K562 (cell line): Measurements from ENCODE around the gene GRPEL2. TPM values are rescaled to one million over a fixed set of nuclear protein-coding genes. Genes with fewer than 3 reads are reported as not detected.

Experiments used
- ATAC-seq: fragments of 200-7000 bp; cut with Tn5 transposase; 3 replicates; pipeline ENCODE4 v1.9.1; 2020; ENCODE audit warnings: moderate library complexity
- BruUV-seq: library from RNA; stranded (reverse); fragments of 400-500 nt; replicated peaks from 2 replicates; lab custom pipeline; 2021; lab: Mats Ljungman, UMichigan
- CTCF ChIA-PET: fragments of 300-600 bp; formaldehyde crosslinking; extraction: SDS; loops from one replicate; lab custom pipeline; 2021; ENCODE audit warnings: low intra/inter-chr PET ratio; lab: Yijun Ruan, JAX
- POLR2A ChIA-PET: fragments of 300-600, 350-650 bp; sonication (Branson Sonifier 250); formaldehyde crosslinking; extraction: SDS; loops from one replicate; lab custom pipeline; 2021; ENCODE audit warnings: antibody characterized with exemption, inconsistent platforms; lab: Yijun Ruan, JAX
- DNase-seq, 4 experiments: peaks; one replicate each; pipeline versions ENCODE4 v3.0.0 to v3.0.0-alpha.2; 2011 to 2018; ENCODE audit warnings: low spot score in 3 of 4, mixed read lengths in 3 of 4; ENCODE audit errors: extremely low read depth in 1 of 4
- FAIRE-seq: peaks from 2 replicates; lab custom pipeline; 2011; peaks lifted over from hg19 to GRCh38; lab: Jason Lieb, UNC
- H2AFZ ChIP-seq: 2 replicates; pipeline ENCODE4 v1.6.0; 2011; ENCODE audit warnings: low read depth, low read length, control low read depth, inconsistent platforms
- H3K27ac ChIP-seq: fragments of 200-600 bp; 3 replicates; pipeline ENCODE4 v1.8.0; 2011; ENCODE audit warnings: low read depth, mild to moderate bottlenecking, control low read depth, inconsistent platforms, low read length, moderate library complexity, mixed read lengths; ENCODE audit errors: extremely low read depth
- H3K27me3 ChIP-seq, 2 experiments: fragments of 300-600 bp in 1 of 2; 2 replicates in 1 of 2; 3 replicates in 1 of 2; pipeline versions ENCODE4 v1.6.0 to v1.8.0; 2011; ENCODE audit warnings: inconsistent platforms in 2 of 2, low read length in 2 of 2, mild to moderate bottlenecking in 1 of 2, mixed read lengths in 1 of 2, moderate library complexity in 1 of 2; ENCODE audit not compliant: control insufficient read depth in 2 of 2, insufficient read depth in 2 of 2
- H3K36me3 ChIP-seq: fragments of 300-600 bp; 3 replicates; pipeline ENCODE4 v1.8.0; 2011; ENCODE audit warnings: mild to moderate bottlenecking, low read length, inconsistent platforms; ENCODE audit not compliant: control insufficient read depth, insufficient read depth
- H3K4me1 ChIP-seq, 2 experiments: fragments of 200-600 bp in 1 of 2; replicated peaks in 1 of 2; 2 replicates in 1 of 2; 3 replicates in 1 of 2; pipeline versions ENCODE4 v1.5.1 to v1.8.0; 2011; ENCODE audit warnings: inconsistent platforms in 2 of 2, low read length in 2 of 2, mild to moderate bottlenecking in 1 of 2, mixed read lengths in 1 of 2, moderate library complexity in 1 of 2; ENCODE audit not compliant: control insufficient read depth in 2 of 2, insufficient read depth in 2 of 2
- H3K4me2 ChIP-seq: 2 replicates; pipeline ENCODE4 v1.6.1; 2011; ENCODE audit warnings: low read length, control low read depth, inconsistent platforms, mixed read lengths; ENCODE audit not compliant: insufficient read depth
- H3K4me3 ChIP-seq: fragments of 200-600 bp; sonication (generic), shearing (Covaris generic); 2 replicates; pipeline ENCODE4 v1.5.1; 2016; ENCODE audit warnings: control low read depth, inconsistent platforms
- H3K79me2 ChIP-seq: fragments of 200-600 bp; 3 replicates; pipeline ENCODE4 v1.8.0; 2011; ENCODE audit warnings: low read length, inconsistent platforms; ENCODE audit not compliant: control insufficient read depth, insufficient read depth
- H3K9ac ChIP-seq, 2 experiments: 2 replicates each; pipeline versions ENCODE4 v1.6.0 to v1.6.1; 2011; ENCODE audit warnings: low read depth in 2 of 2, low read length in 2 of 2, control low read depth in 1 of 2, inconsistent platforms in 1 of 2, mild to moderate bottlenecking in 1 of 2, mixed read lengths in 1 of 2; ENCODE audit not compliant: insufficient read depth in 1 of 2
- H3K9me1 ChIP-seq: one replicate; pipeline ENCODE4 v1.6.0; 2011; ENCODE audit warnings: inconsistent platforms, mild to moderate bottlenecking, low read length, moderate library complexity; ENCODE audit not compliant: control insufficient read depth, insufficient read depth
- H3K9me3 ChIP-seq: replicated peaks from 2 replicates; pipeline ENCODE4 v1.5.1; 2011; ENCODE audit warnings: low read depth, low read length, inconsistent platforms; ENCODE audit not compliant: control insufficient read depth, insufficient read depth
- H4K20me1 ChIP-seq: replicated peaks from 2 replicates; pipeline ENCODE4 v1.6.1; 2011; ENCODE audit warnings: low read length, inconsistent platforms, mixed read lengths; ENCODE audit not compliant: control insufficient read depth, insufficient read depth
- ATF6 ChIP-seq: sonication (generic); formaldehyde crosslinking; IDR thresholded peaks from 2 replicates; pipeline ENCODE4 v1.4.0; 2020; ENCODE audit warnings: mild to moderate bottlenecking, missing genetic modification reagents
- HES1 ChIP-seq: fragments of 450-650 bp; IDR thresholded peaks from 2 replicates; pipeline ENCODE4 v1.6.1; 2016; ENCODE audit warnings: low read depth, mild to moderate bottlenecking, moderate library complexity
- MXD1 ChIP-seq: fragments of 250-450 bp; sonication (Bioruptor Pico); IDR thresholded peaks from 2 replicates; pipeline ENCODE4 v1.8.0; 2021; ENCODE audit warnings: borderline replicate concordance, mild to moderate bottlenecking, moderate library complexity; ENCODE audit not compliant: poor library complexity, severe bottlenecking
- in situ Hi-C: fragments of 300-500 bp; cut with MboI; formaldehyde crosslinking; loops from 4 replicates; pipeline ENCODE4 v1.15.0; 2018; ENCODE audit warnings: inconsistent platforms, mixed read lengths
- intact Hi-C: fragments of 100-400 bp; cut with micrococcal nuclease; formaldehyde crosslinking; loops from 2 replicates; pipeline ENCODE4 v1.14.2; 2022
- polyA plus RNA-seq, 8 experiments: library from polyadenylated mRNA; depleted of rRNA in 4 of 8; stranded (reverse) in 5 of 8; unstranded in 3 of 8; fragments of >200 nt; fragmentation: Nextera tagmentation in 2 of 8; fragmentation: Illumina TruSeq in 1 of 8; extraction: Ambion mirVana in 2 of 8; extraction: Trizol in 1 of 8; gene quantifications; 2 replicates each; pipeline versions ENCODE4 v1.2.1 to v1.2.3, GENCODE V29; 2011 to 2014; ENCODE audit warnings: inconsistent platforms in 1 of 8, missing spikeins in 1 of 8
- total RNA-seq, 7 experiments: library from RNA; depleted of rRNA in 6 of 7; stranded (reverse); fragments of >200 nt in 6 of 7; fragmentation: Illumina TruSeq in 2 of 7; extraction: Trizol in 2 of 7; gene quantifications; 2 replicates each; pipeline versions ENCODE4 v1.2.1 to v1.2.3, GENCODE V29; 2011 to 2021; ENCODE audit warnings: low replicate concordance in 1 of 7

Gene GRPEL2
- total and polyA plus RNA-seq, 9 of the 15 experiments (the other 6 are each of a cell fraction or from before 2014, with no cell fraction given) = 11.2 to 40.5 (median 25.8) TPM

- intact Hi-C loops = no loop called here
- in situ Hi-C loops = loop anchor here (5.0 kb wide), 1 partner anchor 49 kb away; no protein-coding TSS in a partner anchor
- Histone ChIP-seq H3K27me3 (no peaks in the 10 kb centered on the region), H3K36me3 (no peaks in the 10 kb centered on the region), H3K79me2 (no peaks in the 10 kb centered on the region), H3K9me3 (no peaks in the 10 kb centered on the region), H2AFZ (no peak overlapping the region), H4K20me1 (no peaks in the 10 kb centered on the region), H3K4me2 (no peak overlapping the region)
- TF ChIP-seq ATF6 (CRISPR knock-in tag) (no peak), HES1 (no peak), MXD1 (no peak)
- TF ChIP-seq, all 486 proteins: peak for 0
- DNase-seq (no peak), FAIRE-seq (no peak), ATAC-seq (no peak)
- H3K27ac ChIP-seq = no peak overlapping the region
- H3K4me3 ChIP-seq = no peak overlapping the region
- CTCF ChIA-PET = no interaction called here
- no TSS peak for BruUV-seq
- H3K4me1 ChIP-seq = peaks cover 17 to 25% of the 10 kb centered on the region in 2 experiments
- POLR2A ChIA-PET = interaction anchor here (0.6 to 2.0 kb wide), 3 partner anchors 9 to 23 kb away, joined by 3 to 7 read pairs (median 6); partner anchors contain the start of gene GRPEL2
- no peak overlapping the region for H3K9ac ChIP-seq
- H3K9me1 ChIP-seq = no peaks in the 10 kb centered on the region
Measured at GRCh38 chr5:149323210-149323609, 22.1 kb upstream of the GRPEL2 start.
